Activated CD4-positive, alpha-beta T cell treated with anti-CD3 and anti-CD28 coated beads, Interleukin-10, Interleukin-2, amounts not matched to agents 100 ng/mL and 50 ng/mL, durations not matched to agents 16 hours and 8 hours (primary cell): ENCODE measurements around the gene HOXD13.

ENCODE experiments used
- DNase-seq: peaks from one replicate; pipeline ENCODE4 v3.0.0-alpha.2; 2020

HOXD13 gene

GRCh38 chr2:176136374-176137251 lies 44.1 kb downstream of the HOXD13 start:
- DNase-seq = no peak

GRCh38 chr2:176137252-176137580 lies 44.7 kb downstream of the HOXD13 start:
- no peak for DNase-seq

DNA sequence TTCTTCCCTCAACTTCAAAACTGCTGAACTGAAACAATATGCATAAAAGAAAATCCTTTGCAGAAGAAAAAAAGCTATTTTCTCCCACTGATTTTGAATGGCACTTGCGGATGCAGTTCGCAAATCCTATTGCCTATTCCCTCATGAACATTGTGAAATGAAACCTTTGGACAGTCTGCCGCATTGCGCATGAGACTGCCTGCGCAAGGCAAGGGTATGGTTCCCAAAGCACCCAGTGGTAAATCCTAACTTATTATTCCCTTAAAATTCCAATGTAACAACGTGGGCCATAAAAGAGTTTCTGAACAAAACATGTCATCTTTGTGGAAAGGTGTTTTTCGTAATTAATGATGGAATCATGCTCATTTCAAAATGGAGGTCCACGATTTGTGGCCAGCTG lies 45.4 kb downstream of the HOXD13 start:
- DNase-seq = no peak

DNA sequence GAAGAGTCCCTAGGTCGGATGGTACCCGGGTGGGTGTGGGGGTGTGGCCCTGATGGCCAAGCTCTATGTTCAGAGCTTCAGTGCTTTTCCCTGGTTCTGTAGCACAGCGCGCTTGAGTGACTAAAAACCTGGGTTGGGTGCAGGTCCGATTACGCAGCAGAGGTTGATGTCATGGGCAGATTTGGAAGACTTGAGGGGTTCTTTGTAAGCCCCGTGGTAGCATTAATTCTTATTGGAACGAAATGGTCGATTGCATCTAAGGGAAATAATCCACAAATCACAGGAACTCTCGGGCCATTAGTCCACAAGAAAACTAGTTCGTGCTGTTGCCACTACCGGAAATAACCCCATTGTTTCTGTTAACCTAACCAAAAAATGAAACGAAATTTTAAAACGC lies 46.0 kb downstream of the HOXD13 start:
- DNase-seq = no peak

DNA sequence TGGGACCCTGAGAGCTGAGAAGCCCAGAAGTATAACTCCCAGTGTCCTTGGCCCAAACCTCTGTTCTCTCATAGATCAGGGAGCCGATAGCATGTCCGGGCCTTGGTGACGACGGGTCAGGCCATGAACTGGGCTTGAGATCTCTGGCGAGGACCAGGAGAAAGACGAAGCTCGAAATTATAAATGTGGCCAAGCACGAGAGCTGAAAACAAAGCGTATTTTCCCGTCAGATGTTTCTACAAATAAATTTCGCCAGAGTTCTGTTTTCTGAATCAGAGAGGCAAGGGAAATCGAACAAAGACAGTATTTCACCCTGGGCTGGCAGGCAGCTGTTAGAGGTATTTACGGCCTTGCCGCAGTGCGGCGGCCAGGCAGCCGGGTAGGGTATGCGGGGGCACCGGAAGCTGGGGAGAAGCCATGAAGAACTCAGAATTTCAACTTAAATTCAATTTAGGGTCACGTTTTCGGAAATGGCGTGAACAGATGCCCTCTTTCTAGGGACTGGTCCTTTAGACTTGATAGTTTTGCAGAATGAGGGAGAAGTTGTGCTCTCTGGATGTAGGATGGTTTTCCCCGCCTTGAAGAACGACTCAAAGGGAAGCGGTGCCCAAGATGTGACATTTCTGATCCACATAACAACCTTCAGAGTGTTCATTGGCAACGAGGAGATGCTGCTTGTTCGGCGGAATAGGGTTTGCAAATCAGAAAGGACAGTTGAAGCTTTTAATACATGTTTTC lies 46.6 kb downstream of the HOXD13 start:
- DNase-seq = no peak

- no peak for DNase-seq
These were observed 47.4 kb downstream of the HOXD13 start for GRCh38 chr2:176139661-176140512.

DNA sequence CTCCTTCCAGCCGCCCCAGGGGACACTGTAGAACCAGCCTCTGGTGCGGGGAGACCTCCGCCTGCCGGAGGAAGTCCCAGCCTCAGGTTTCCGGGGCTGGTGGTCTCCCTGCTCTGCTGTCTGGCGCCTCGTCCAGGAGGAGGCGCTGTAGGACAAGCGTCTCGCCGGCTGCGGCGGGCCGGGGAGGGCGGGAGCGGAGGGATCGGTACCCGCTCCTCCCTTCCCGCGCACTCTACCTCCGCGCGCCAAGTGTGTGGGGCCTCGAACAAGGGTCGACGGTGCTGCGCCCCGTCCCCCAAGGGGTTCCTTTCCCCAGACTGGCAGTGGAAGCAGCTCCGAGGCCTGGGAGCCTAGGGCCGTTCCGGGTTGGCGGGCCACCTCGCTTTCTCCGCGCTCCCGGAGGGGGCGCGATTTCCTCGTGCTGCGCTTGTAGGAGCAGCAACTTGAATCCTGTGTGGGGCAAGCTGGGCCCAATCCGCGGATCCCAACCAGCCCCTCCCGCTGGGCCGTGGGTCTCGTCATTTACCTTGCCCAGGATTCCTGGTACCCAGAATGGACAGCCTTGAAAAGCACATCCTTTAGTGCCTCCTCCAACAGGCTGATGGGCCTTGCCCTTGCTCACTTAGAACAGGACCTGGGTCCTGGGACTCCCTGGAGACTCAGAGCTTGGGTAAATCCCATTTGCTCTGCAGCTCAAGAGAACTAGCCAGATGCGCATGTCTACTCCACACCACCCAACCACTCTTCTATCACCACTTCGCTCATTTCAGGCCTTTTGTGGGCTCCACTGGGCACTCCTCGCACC lies 48.2 kb downstream of the HOXD13 start:
- peak; percentile 72 for DNase-seq

GRCh38 chr2:176142281-176142680 lies 49.8 kb downstream of the HOXD13 start:
- no peak for DNase-seq
